MCF 10A (cell line): Measurements from ENCODE around the gene RAC3. TPM values are rescaled to one million over a fixed set of nuclear protein-coding genes. Genes with fewer than 3 reads are reported as not detected.
A peak's percentile ranks its signal among the peaks of the same experiment; 100 is the strongest.

Experiments used
- BruUV-seq: library from RNA; stranded (reverse); fragments of 400-500 nt; replicated peaks from 2 replicates; lab custom pipeline; 2021; lab: Mats Ljungman, UMichigan
- CTCF ChIA-PET: fragments of 300-600 bp; sonication (Branson Sonifier 250); formaldehyde crosslinking; extraction: SDS; loops from one replicate; lab custom pipeline; 2021; ENCODE audit warnings: antibody characterized with exemption, inconsistent platforms; lab: Yijun Ruan, JAX
- POLR2A ChIA-PET: fragments of 300-600, 350-650 bp; sonication (Branson Sonifier 250); formaldehyde crosslinking; extraction: SDS; loops from one replicate; lab custom pipeline; 2020; ENCODE audit warnings: antibody characterized with exemption, inconsistent platforms; lab: Yijun Ruan, JAX
- DNase-seq: peaks from one replicate; pipeline ENCODE4 v3.0.0-alpha.2; 2018; ENCODE audit not compliant: unreplicated experiment
- H3K27ac Mint-ChIP-seq: one replicate; pipeline ENCODE4 v1.8.0; 2022; ENCODE audit warnings: mild to moderate bottlenecking, low read depth, mixed read lengths; ENCODE audit not compliant: unreplicated experiment
- H3K27me3 Mint-ChIP-seq: one replicate; pipeline ENCODE4 v1.8.0; 2022; ENCODE audit warnings: mixed read lengths; ENCODE audit not compliant: insufficient read depth, unreplicated experiment
- H3K36me3 Mint-ChIP-seq: one replicate; pipeline ENCODE4 v1.8.0; 2022; ENCODE audit warnings: mild to moderate bottlenecking, moderate library complexity, mixed read lengths; ENCODE audit not compliant: insufficient read depth, unreplicated experiment
- H3K4me1 Mint-ChIP-seq: one replicate; pipeline ENCODE4 v1.8.0; 2022; ENCODE audit warnings: mixed read lengths; ENCODE audit not compliant: insufficient read depth, unreplicated experiment
- H3K4me3 Mint-ChIP-seq: one replicate; pipeline ENCODE4 v1.8.0; 2022; ENCODE audit warnings: mild to moderate bottlenecking, moderate library complexity, mixed read lengths; ENCODE audit not compliant: unreplicated experiment
- H3K9me3 Mint-ChIP-seq: one replicate; pipeline ENCODE4 v1.8.0; 2022; ENCODE audit warnings: mixed read lengths; ENCODE audit not compliant: unreplicated experiment
- intact Hi-C: fragments of 100-400 bp; cut with micrococcal nuclease; formaldehyde crosslinking; loops from 2 replicates; pipeline ENCODE4 v1.14.1; 2022
- total RNA-seq: library from RNA; stranded (reverse); gene quantifications from 2 replicates; pipeline ENCODE4 v1.2.3, GENCODE V29; 2022
- TF ChIP-seq, protein P1 (sequence below): fragments of 200-600 bp; IDR thresholded peaks from one replicate; pipeline ENCODE4 v1.8.0; 2022; ENCODE audit warnings: antibody characterized with exemption, mild to moderate bottlenecking; ENCODE audit not compliant: unreplicated experiment

Gene RAC3
- total RNA-seq, 1 experiment from 2014 or later, result 9.7 TPM

DNA sequence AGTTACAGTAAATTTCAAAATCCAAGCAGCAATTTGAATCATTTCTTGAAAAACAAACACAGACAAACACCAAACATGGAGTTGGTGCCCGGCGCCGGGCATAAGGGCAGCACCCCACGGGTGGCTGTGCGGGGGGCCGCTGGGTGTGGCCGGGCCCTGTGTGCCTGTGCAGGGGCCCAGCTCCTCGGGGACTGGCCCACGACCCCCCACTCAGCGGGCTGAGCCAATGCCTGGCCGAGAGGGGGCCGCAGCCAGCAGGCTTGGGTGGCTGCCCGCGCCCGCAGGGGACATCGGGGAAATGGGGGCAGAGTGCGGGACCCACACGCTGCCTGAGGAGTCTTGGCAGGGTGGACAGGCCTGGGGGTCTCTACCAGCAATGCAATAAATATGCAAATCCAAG is 47.0 kb downstream of the RAC3 start:
- H3K27ac Mint-ChIP-seq, result no peak overlapping the region
- POLR2A ChIA-PET, result interaction anchor here (1.2 kb wide), 1 partner anchor 13 kb away, joined by 3 read pairs; the partner anchor contains the start of gene DUS1L
- H3K9me3 Mint-ChIP-seq, result no peaks in the 10 kb centered on the region
- H3K4me3 Mint-ChIP-seq, result no peak overlapping the region
- intact Hi-C loops, result no loop called here
- CTCF ChIA-PET, result no interaction called here
- no peak for DNase-seq
- H3K4me1 Mint-ChIP-seq, result no peaks in the 10 kb centered on the region
- H3K27me3 Mint-ChIP-seq, result no peaks in the 10 kb centered on the region
- TF ChIP-seq, protein P1, sequence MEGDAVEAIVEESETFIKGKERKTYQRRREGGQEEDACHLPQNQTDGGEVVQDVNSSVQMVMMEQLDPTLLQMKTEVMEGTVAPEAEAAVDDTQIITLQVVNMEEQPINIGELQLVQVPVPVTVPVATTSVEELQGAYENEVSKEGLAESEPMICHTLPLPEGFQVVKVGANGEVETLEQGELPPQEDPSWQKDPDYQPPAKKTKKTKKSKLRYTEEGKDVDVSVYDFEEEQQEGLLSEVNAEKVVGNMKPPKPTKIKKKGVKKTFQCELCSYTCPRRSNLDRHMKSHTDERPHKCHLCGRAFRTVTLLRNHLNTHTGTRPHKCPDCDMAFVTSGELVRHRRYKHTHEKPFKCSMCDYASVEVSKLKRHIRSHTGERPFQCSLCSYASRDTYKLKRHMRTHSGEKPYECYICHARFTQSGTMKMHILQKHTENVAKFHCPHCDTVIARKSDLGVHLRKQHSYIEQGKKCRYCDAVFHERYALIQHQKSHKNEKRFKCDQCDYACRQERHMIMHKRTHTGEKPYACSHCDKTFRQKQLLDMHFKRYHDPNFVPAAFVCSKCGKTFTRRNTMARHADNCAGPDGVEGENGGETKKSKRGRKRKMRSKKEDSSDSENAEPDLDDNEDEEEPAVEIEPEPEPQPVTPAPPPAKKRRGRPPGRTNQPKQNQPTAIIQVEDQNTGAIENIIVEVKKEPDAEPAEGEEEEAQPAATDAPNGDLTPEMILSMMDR, result no peak
- H3K36me3 Mint-ChIP-seq, result peaks cover 76% of the 10 kb centered on the region
- TSS peak; percentile 24 for BruUV-seq

DNA sequence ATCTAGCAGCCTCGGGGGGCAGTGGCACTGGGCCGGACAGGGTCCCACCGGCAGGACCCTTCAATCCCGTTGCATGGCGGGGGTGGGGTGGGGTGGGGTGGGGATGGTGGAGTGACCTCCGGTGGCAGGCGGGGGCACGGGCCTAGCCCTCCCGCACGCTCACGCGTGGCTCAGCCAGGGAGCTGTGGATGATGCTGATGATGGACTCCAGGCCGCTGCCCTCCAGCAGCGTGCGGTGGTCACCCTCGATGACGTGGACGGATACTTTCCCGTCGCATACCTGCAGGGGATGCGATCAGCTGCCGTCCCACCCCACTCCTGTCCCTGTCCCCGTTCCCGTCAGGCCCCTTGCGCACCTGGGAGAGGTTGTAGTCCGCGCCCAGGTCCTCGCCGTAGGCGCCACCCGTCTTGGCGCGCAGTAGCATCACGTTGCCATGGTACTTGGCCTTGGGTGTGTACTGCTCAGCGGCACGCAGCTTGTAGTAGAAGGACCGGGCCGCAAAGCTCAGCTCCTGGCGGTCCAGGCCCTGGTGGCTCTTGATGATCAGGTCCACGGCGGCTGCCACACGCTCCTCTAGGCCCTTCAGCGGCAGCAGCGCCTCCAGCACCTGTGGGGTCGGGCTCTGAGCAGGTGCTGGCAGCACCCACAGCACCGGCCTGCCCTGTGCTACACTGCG is 47.7 kb downstream of the RAC3 start:
- TF ChIP-seq, protein P1, result no peak
- ChIA-PET CTCF (interaction anchor here (0.5 to 0.7 kb wide), 3 partner anchors 15 to 43 kb away, joined by 3 to 4 read pairs (median 4); no protein-coding TSS in a partner anchor), POLR2A (interaction anchor here (0.8 to 1.8 kb wide), 3 partner anchors 8 to 14 kb away, joined by 3 to 6 read pairs (median 3); partner anchors contain the start of gene DUS1L)
- no peaks in the 10 kb centered on the region for H3K9me3 Mint-ChIP-seq
- H3K36me3 Mint-ChIP-seq, result peaks cover 83% of the 10 kb centered on the region
- intact Hi-C loops, result no loop called here
- H3K4me3 Mint-ChIP-seq, result no peak overlapping the region
- BruUV-seq, result no TSS peak
- no peak overlapping the region for H3K27ac Mint-ChIP-seq
- no peak for DNase-seq
- no peaks in the 10 kb centered on the region for H3K27me3 Mint-ChIP-seq
- H3K4me1 Mint-ChIP-seq, result no peaks in the 10 kb centered on the region

- ChIA-PET POLR2A (interaction anchor here (1.0 to 1.8 kb wide), 2 partner anchors 9 to 54 kb away, joined by 3 to 6 read pairs; no protein-coding TSS in a partner anchor), CTCF (interaction anchor here (1.2 kb wide), 1 partner anchor 26 kb away, joined by 3 read pairs; no protein-coding TSS in a partner anchor)
- intact Hi-C loops, result no loop called here
- Mint-ChIP-seq H3K27me3 (no peaks in the 10 kb centered on the region), H3K9me3 (no peaks in the 10 kb centered on the region), H3K4me1 (no peaks in the 10 kb centered on the region), H3K36me3 (peaks cover 91% of the 10 kb centered on the region), H3K4me3 (no peak overlapping the region), H3K27ac (no peak overlapping the region)
- TF ChIP-seq, protein P1, result no peak
- no TSS peak for BruUV-seq
- no peak for DNase-seq
These were observed 48.7 kb downstream of the RAC3 start for GRCh38 chr17:82080048-82080788.
